ENCODE measurements around the gene ODAD4.

DNA sequence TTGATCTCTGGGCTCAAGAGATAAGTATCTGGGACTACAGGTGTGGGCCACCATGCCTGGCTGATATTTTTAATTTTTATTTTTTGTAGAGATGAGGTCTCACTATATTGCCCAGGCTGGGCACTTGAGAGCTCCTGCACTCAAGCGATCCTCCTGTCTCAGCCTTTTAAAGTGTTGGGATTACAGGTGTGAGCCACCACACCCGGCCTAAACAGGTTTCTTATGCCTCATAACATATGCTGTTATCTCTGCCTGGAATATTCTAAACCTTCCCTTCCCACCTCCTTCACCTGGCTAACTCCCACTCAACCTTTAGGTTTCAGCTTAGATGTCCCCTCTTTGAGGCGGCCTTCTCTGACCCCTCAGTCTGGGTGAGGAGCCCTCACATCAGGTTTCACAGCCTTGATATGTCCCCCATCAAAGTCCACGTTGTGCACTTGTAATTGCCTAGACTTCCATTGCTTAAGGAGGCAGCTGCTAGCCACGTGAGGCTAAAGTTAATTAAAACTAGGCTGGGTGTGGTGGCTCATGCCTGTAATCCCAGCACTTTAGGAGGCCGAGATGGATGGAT is 27.5 kb downstream of the ODAD4 start:
- TF ChIP-seq, protein P1, sequence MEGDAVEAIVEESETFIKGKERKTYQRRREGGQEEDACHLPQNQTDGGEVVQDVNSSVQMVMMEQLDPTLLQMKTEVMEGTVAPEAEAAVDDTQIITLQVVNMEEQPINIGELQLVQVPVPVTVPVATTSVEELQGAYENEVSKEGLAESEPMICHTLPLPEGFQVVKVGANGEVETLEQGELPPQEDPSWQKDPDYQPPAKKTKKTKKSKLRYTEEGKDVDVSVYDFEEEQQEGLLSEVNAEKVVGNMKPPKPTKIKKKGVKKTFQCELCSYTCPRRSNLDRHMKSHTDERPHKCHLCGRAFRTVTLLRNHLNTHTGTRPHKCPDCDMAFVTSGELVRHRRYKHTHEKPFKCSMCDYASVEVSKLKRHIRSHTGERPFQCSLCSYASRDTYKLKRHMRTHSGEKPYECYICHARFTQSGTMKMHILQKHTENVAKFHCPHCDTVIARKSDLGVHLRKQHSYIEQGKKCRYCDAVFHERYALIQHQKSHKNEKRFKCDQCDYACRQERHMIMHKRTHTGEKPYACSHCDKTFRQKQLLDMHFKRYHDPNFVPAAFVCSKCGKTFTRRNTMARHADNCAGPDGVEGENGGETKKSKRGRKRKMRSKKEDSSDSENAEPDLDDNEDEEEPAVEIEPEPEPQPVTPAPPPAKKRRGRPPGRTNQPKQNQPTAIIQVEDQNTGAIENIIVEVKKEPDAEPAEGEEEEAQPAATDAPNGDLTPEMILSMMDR (IDR thresholded peaks at IDR 0.05; ENCODE audit: low read depth, low read length, missing input control) = no peak
- TF ChIP-seq, protein P2, sequence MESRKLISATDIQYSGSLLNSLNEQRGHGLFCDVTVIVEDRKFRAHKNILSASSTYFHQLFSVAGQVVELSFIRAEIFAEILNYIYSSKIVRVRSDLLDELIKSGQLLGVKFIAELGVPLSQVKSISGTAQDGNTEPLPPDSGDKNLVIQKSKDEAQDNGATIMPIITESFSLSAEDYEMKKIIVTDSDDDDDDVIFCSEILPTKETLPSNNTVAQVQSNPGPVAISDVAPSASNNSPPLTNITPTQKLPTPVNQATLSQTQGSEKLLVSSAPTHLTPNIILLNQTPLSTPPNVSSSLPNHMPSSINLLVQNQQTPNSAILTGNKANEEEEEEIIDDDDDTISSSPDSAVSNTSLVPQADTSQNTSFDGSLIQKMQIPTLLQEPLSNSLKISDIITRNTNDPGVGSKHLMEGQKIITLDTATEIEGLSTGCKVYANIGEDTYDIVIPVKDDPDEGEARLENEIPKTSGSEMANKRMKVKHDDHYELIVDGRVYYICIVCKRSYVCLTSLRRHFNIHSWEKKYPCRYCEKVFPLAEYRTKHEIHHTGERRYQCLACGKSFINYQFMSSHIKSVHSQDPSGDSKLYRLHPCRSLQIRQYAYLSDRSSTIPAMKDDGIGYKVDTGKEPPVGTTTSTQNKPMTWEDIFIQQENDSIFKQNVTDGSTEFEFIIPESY (IDR thresholded peaks at IDR 0.05) = no peak
- TF ChIP-seq TAF1 (conservative IDR thresholded peaks at IDR 0.05) (no peak), SP1 (IDR thresholded peaks at IDR 0.05) (no peak), NR2F2 (IDR thresholded peaks at IDR 0.05) (no peak), ATF3 (IDR thresholded peaks at IDR 0.05) (no peak), GABPA (IDR thresholded peaks at IDR 0.05 in 1 of 2, conservative IDR thresholded peaks at IDR 0.05 in 1 of 2) (no peak), RAD21 (IDR thresholded peaks at IDR 0.05) (no peak), MAX (IDR thresholded peaks at IDR 0.05) (no peak), REST (IDR thresholded peaks at IDR 0.05) (no peak), HNF4A (conservative IDR thresholded peaks at IDR 0.05) (no peak), YY1 (IDR thresholded peaks at IDR 0.05) (no peak)

All from liver (tissue), 3 donors.